ENCODE data around the gene C16orf89.
"Not testable (repeated sequence)": the region's sequence is repeated elsewhere in the genome, so short reads cannot be mapped to it uniquely, and the experiment has no call there.

Gene C16orf89

DNA sequence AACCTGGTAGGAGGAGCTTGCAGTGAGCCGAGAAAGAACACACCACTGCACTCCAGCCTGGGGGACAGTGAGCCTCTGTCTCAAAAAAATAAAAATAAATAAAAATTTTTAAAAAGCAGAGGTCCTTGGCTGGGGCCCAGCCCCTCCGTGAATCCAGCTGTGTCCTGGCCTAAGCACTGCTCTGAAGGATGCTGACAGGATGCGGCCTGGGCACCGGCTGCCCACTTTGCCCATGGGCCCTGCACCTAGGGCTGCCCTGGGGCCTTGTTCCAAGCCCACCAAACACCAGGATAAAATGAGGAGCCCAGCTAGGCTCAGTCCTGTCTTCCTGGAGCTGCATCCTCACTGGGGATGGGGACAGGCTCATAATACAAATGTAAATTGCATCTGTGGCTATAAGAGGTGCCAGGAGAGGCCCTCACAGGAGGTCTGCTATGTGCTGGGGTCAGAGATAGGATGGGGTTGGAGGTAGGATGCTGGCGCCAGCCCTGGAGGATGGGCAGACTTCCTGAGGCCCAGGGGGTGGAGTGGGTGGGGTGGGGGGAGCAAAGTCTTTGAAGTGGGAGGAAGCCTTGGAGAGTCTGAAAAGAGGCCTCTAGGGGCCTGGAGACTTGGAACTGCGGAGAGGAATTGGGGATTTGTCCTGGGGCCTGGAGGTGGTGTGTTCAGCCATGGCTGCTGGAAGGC, 6.2 kb downstream of the C16orf89 start:
- DNase-seq, result no peak

DNA sequence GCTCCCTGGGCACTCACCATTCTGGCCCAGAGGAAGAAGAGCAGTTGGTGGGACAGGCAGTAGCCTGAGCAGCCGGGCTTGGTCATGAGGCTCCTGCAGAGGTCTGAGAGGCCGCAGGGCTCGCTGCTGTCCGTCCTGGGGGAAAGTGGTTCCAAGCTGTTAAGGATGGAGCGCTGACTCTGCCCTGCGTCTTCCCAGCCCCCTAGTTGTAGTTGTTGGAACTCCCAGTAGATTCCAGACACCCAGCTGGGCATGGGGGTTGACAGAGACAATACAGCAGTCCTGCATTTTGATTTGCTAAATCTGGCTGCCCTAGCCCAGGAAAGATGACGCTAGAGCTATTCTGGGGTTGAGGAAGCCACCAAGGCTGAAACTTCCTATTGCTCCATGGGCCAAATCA, 7.3 kb downstream of the C16orf89 start:
- DNase-seq, result peak; percentile 11

DNA sequence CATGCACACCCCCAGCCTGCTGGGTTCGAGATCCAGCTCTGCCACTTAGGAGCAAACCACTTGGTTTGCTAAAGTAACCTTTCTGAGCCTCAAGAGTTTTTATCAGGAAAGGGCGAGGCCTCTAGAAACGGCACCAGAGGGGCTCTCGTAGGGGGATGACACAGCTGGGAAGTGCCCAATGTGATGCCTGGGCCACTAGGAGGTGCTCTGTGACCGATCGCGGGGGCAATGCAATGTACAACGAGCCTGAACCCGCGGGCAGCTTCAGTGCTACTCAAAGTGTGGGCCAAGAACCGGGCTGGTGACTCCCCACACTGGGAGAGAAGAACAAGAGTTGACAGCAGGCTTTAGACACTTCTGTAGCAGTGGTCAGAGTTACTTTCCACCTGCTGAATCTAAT, 9.4 kb downstream of the C16orf89 start:
- DNase-seq, result peak; percentile 56

DNA sequence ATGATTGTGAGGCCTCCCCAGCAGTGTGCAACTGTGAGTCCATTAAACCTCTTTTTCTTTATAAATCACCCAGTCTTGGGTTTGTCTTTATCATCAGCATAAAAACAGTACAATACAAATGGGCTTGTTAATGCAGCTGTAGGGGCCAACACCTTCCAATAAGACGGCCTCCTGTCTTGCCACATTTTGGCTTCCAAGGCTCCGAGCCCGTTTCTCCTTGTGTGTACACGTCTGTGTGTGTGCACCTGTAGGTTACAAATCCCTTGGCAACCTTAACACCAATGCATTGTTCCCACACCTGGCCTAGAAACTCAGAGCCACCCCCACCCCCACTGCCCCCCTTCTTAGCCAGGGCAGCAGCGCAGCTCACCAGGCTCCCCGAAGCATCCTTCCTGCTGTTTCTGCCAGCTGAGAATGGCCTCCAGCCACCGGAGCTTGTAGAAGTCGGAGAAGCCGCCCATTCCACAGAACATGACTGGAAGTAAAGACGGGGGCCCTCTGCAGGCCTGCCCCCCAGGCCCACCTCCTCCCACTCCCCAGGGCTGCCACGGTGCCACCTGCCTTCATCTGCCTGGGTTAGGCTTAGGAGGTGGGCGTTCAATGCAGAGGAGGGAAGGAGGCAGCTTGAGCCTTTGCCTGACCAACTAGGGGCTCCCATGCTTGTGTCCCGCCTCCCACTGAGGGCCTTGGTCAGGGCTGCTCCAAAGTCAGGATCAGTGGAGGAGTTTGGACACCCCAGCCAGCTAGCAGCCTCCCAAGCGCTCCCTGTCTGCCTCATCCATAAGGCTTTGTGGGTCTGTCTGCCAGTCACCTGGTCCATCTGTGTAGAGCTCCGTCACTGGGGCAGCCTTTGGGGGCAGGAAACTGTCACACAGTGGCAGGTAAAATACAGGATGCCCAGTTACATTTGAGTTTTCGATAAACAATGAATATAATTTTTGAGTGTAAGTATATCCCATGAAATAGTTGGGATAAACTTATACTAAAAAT, 10.6 kb downstream of the C16orf89 start:
- peak; percentile 30 for DNase-seq

DNA sequence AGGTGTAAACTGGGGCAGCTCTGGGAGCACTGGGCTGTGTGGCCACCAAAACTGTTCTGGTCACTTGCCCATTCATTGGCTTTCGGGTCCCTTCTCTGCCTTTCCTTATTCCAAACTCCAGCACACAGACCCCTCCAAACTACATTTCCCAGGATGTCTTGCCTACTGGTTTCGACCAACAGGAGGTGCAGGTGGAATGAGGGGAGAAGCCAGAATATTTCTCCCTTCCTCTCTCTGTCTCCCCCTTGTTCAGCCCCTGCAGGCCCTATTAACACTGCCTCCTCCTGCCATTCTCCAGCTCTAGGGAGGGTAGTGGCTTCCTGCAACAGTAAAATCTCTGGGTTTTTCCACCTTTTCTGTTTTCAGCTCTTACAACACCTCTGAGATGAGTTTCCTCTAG, 18.8 kb downstream of the C16orf89 start:
- DNase-seq, result no peak

DNA sequence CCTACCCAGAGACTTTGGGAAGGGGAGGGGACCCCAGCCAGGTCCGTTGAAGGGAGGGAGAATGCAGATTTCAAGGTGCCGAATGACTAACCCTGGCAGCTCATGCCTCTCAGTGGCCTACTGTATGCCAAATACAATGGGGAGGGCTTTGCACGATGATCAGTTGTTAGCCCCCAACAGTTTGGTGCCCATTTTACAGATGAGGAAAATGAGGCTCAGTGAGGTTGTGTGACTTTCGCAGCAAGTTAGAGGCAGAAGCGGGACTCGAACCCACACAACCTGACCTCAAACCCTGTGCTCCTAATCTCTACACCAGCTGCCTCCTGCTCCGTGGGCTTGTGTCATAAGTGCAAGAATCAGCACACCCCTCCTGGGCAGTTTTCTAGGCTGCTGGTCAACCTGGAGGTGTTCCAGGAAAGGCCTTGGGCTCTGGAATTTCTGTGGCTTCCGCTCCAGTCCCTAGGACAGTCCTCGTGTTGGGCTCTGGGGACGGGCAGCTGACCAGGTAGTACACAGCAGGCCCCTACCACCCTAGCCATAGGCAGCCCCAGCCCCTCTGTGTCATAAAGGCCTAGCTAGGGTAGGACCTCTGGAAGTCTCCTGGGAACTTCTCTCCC, 20.1 kb downstream of the C16orf89 start:
- no peak for DNase-seq

DNA sequence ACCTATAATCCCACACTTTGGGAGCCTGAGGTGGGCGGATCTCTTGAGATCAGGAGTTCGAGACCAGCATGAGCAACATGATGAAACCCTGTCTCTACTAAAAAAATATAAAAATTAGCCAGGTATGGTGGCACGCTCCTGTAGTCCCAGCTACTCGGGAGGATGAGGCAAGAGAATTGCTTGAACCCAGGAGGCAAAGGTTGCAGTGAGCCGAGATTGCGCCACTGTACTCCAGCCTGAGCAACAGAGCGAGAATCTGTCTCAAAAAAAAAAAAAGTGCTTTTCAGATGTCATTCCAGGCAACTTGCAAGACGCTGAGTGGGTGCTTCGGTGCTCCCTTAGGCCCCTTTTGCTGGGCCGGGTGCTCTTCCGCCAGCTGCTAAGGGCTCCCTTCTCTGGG, 21.2 kb downstream of the C16orf89 start:
- not testable (repeated sequence) for DNase-seq

DNA sequence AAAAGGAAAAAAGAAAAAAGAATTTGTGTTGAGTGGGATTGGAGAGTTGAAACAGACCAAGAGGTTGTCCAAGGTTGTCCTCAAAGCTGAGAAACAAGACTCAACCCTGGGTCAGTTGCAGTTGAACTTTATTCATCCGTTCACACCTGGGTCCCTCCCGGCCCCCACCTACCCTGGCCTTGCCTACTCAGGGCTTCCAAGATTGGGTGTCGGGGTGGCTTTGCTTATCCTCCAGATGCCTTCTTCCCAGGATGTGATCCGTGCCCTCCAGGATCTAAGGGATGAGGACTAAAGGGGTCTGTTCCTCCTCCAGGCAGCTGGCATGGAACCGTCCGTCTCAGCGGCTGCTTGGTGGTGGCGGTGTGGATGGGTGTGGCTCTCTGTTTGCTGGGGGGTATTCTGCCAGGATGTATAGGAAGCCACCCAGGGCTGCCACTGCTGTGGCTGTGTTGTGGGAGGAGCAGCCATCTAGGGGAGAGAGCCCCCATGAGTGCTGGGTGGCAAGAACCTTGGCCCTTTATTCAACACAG, 21.7 kb downstream of the C16orf89 start:
- no peak for DNase-seq

DNA sequence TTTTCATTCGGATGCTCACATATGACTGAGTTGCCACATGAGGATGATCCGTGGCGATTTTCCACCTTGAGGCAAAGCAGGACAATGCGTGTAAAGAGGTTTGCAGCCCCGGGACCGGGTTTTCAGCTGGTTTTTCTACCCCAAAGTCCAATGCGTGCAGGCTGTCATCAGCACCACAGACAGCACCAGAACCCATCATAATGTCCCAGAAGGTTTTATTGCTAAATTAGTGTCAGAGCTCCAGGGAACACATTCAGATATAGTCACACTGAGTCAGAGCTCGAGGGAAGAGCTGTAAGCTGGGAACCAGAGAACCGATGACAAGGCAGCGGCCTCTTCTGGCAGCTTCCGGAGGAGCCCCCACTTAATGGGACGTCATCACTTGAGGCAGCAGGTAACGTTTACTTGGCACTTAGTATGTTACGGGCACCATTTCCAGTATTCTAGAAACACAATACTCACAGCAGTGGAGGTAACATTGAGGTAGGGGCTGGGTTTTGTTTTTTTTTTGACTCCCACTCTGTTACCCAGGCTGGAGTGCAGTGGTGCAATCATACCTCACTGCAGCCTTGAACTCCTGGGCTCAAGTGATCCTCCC, 23.1 kb downstream of the C16orf89 start:
- DNase-seq, result peak; percentile 25

DNA sequence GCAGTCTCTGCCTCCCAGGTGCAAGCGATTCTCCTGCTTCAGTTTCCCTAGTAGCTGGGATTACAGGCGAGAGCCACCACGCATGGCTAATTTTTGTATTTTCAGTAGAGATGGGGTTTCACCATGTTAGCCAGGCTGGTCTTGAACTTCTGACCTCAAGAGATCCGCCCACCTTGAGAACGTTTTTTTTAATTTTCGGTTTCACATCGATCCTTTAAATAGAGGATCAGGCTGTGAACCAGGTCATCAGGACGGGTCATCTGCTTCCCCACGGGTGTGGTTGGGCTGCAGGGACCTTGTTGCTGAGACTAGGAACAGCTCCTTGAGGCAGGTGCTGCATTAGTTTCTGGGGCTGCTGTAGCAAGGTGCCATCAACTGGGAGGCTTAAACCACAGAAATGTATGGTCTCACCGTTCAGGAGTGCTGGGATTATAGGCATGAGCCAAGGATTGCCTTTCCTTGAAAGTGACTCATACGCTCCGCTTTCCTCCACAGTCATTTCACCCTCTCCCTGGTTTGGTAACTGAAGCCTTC, 24.1 kb downstream of the C16orf89 start:
- DNase-seq, result no peak

DNA sequence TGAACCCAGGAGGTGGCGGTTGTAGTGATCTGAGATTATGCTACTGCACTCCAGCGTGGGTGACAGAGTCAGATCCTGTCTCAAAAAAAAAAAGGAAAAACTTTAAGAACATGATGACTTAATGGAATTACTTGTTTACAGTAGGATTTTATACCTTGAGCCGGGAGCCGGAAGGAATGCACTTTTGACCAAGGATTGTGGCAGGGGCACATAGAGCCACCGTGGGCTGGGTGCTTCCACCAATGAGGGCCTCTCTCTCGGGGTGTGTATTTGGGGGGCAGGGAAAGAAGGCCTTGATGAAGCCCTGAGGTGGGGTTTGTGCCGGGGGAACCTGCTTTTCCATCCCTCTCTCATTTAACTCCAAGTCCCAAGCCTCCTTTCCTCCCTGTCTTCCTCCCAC, 25.3 kb downstream of the C16orf89 start:
- no peak for DNase-seq

DNA sequence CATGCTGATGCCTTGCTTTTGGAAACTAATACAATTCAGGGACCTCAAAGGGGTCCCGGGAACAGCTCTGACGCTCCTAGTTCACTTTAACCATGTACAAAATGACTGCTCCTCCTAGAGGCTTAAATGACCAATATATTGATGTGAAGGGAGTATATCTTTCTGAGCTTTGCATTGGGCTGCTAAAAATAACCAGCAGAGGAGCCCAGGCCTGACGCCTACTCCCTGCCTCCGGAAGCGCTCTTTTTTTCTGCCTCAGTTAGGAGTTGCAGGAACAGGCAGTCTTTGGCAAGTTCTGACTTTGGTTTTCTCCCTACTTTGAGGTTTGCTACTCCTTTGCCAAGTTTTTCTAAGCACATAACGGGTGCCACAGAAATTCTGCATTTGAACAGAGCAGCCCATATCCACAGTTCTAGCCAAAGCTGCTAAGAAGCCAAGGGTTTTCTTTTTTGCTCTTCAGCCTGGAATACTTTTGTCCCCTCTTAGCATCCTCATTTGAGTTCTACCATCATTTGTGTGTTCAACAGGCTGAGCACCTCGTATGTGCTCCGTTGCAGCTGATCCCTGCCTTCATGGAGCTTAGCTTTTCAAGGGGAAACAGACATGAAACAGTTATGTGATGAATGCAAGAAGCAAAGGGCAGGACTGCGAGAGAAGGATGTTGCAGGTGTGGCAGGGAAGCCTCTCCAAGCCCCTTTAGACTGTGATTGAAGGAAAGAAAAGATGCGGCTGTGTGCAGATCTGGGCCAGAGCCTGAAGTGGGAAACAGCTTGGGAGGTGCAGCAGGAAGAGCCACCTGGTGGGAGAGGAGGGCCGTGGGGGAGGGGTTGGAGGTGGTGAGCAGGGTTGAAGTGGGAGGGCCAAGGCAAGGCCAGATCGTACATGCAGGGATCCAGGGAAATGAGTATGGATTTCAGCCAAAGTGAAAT, 29.3 kb downstream of the C16orf89 start:
- peak; percentile 41 for DNase-seq

DNA sequence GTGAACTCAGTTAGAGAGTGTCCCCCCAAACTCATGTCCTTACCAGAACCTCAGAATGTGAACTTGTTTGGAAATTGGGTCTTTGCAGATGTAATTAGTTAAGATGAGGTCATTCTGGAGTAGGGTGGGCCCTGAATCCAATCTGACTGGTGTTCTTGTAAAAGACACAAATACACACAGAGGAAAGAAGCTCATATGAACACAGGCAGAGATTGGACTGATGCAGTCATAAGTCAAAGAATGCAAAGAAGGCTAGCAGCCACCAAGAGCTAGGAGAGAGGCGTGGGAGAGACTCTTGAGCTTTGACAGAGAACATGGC, 29.9 kb downstream of the C16orf89 start:
- no peak for DNase-seq

DNA sequence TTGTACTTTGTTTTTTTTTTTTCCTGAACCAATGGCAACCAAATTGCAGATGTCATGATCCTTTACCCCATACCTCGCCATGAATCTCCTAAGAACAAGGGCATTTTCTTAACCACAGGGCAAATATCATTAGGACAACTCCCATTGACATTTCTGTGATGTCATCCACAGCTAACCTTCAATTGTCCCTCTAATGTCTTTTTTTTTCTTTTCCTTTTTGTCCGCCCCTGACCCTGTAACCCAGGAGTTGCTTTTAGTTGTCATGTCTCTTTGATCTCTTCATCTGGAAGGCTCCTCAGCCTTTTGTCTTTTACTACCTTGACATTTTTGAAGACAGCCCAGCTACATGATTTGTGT, 31.6 kb downstream of the C16orf89 start:
- DNase-seq, result no peak

DNA sequence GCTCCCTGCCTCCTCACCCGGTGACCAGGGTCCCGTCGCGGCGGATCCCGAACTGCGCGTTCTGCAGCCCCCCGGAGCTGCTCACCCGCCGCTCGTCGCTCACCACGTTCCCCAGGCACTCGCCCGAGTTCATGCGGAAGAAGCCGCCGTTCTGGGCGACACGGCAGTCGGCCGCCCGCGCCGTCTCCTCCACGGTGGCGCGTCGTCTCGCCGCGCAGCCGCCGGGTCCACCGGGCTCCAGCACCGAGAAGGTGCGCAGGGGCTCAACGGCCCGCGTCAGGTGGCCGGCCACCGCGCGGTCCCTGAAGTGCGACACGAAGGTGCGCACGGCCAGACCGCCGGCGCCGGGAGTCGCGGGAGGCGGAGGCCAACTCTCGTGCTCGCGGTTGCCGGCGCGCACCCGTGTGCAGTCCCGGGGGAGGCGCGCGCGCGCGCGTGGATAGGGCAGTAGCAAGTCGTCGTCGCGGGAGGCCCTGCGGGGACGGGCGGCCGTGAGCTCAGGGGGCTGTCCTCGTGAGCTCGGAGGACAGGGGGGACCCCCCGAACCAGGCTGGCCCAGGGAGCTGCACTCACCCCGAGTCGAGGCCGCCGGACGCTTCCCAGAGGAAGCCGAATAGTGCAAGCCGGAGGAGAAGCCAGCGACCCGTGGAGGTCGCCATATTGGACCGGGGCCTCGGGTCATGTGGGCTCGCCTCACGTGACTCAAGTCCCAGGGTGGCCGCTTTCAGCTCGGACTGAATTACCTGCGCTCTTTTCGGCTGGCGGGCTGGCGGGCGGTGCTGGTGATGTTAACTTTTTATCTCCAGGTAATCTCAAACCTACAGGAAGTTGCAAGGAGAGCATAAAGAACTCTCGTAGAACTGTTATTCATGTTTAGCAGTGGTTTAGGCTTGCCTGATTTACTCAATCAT, 32.2 kb downstream of the C16orf89 start, which contains the start of gene NAGPA:
Gene NAGPA, minus strand, starts transcription at position 680 of the 911 bp plus-strand sequence. Its CDS starts 21 bp downstream, at position 659.
- peak; percentile 92 for DNase-seq

DNA sequence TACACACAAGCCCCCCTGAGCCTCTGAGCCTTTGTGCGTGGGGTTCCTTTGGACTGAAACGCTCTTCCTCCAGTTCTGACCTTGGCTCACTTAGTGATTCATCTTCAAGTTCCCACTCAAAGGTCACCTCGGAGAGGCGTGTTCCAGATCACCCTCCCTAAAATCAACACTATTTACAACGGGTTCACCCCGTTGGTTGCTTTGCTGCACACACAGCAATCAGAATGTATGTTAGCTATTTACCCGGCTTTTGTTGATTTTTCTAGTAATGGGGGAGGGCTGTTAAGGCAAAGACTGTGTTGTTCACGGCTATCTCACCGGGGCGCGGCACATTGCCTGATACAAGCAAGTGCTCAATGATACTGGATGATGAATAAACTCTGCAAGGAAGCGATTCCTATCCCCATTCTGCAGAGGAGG, 33.0 kb downstream of the C16orf89 start:
- no peak for DNase-seq

DNA sequence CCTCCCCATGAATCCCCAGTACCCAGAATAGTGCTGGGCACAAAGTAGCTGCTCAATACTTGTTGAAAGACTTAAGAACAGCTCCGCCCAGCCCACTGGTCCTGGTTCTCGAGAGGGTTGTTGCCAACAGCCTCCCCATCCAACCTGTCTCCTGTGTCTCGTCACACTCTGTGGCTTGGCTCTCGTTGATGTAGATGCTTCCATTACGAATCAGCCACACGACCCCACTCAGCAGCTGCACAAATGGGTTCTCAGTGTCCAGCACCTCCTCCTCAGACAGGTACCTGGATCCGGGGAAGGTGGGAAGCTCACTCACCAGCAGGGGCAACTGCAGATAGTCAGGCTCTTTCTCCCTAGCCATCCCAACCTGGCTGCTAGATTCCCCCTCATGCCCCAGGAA, 34.2 kb downstream of the C16orf89 start:
- no peak for DNase-seq

DNA sequence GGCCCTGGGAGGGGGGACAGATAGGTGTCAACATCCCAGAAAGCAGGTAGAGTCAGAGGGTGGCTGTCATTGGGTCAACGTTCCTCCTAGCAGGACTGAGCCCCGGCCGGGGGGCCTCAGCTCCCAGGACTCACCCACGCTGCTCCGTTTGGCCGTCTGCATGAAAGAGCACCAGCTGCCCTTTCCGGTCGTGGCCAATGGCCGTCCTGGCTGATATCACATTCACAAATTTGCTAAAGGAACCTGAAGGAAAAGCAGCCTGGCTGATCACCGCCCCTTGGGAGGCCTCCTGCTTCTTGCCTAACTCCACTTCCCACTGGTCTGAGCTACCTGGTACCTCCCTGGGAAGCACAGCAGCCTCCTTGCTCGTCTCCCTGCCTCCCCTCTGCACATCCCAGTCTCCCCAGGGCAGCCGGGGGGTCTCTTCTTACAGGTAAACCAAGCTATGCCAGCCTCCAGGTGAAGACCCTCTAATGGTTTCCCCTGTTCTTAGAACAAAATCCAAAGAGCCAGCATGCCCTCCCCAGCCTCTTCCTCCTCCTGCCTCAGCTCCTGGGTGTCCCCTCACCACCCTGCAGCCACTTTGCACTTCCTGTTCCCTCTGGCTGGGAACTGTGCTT, 35.4 kb downstream of the C16orf89 start:
- no peak for DNase-seq

DNA sequence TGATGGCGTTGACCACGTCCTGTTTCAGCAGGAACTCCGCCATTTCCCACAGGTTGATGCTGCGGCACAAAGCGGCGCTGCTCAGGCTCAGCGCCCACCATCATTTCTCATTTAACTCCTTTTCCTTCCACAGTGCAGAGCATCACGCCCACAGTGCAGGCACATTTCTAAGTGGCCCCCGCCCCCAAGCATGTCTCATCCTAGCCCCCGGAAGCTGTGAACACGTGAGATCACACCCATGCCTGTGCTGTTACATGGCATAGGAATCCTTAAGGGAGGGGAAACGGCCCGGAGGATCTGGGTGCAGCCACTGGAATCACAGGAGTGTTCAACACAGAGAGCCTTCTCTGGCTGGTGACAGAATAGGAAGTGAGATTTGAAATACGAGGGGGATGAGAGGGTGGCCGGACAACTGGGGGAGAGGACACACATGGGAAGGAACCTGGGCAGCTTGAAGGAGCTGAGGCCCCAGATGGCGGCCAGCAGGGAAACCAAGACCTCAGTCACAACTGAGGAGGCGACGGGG, 36.7 kb downstream of the C16orf89 start:
- no peak for DNase-seq

Data from NCI-H69 (cell line).